ENCODE data around the gene CCL17. TPM values are rescaled to one million over a fixed set of nuclear protein-coding genes. Genes with fewer than 3 reads are reported as not detected.

CCL17 gene
- total and polyA plus RNA-seq, 2 donors from 2014 or later = 1.5 TPM; not detected in 1

DNA sequence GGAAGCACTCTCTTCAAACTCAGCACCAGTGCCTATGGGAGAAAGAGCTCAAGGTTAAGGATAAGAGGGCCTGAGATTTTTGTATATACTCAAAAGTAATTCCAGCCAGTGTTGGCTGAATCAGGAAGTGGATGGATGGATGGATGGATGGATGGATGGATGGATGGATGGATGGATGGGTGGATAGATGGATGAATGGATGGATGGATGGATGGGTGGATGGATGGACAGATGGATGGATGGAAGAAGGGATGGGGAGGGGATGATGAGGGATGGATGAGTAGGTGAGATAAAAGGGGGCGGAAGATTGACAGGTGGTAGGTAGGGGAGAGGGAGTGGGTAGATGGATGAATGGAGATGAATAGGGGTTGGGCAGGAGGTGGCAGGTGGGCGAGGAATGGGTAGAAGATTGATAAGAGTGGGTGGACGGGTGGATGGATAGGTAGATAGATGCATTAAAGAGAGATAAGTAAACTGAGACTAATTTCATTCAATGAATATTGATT, 28.2 kb upstream of the CCL17 start:
- Histone ChIP-seq H3K4me3 (ENCODE audit: low read length in 3 of 3) (no peak overlapping the region), H3K4me1 (ENCODE audit: control insufficient read depth in 2 of 3, insufficient read depth in 2 of 3, low read depth in 1 of 3, low read length in 3 of 3) (peaks cover 0 to 33% (median 27%) of the 10 kb centered on the region in 3 donors), H3K36me3 (ENCODE audit: control insufficient read depth in 2 of 3, insufficient read depth in 3 of 3, low read length in 3 of 3) (peaks cover 0 to 7% (median 0%) of the 10 kb centered on the region in 3 donors), H3K9ac (ENCODE audit: low read length in 3 of 3) (no peak overlapping the region), H3K27ac (ENCODE audit: low read depth in 2 of 2, low read length in 2 of 2) (no peak overlapping the region), H3K9me3 (ENCODE audit: control insufficient read depth in 2 of 3, insufficient read depth in 1 of 3, low read length in 3 of 3) (no peaks in the 10 kb centered on the region), H3K27me3 (ENCODE audit: control insufficient read depth, insufficient read depth, low read length) (no peaks in the 10 kb centered on the region)
- DNase-seq (no peak), FAIRE-seq (no peak)
- intact Hi-C loops (cut with DNase I) = no loop called here
- TF ChIP-seq, protein P1, sequence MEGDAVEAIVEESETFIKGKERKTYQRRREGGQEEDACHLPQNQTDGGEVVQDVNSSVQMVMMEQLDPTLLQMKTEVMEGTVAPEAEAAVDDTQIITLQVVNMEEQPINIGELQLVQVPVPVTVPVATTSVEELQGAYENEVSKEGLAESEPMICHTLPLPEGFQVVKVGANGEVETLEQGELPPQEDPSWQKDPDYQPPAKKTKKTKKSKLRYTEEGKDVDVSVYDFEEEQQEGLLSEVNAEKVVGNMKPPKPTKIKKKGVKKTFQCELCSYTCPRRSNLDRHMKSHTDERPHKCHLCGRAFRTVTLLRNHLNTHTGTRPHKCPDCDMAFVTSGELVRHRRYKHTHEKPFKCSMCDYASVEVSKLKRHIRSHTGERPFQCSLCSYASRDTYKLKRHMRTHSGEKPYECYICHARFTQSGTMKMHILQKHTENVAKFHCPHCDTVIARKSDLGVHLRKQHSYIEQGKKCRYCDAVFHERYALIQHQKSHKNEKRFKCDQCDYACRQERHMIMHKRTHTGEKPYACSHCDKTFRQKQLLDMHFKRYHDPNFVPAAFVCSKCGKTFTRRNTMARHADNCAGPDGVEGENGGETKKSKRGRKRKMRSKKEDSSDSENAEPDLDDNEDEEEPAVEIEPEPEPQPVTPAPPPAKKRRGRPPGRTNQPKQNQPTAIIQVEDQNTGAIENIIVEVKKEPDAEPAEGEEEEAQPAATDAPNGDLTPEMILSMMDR (IDR thresholded peaks at IDR 0.05; ENCODE audit: borderline replicate concordance, extremely low read depth, insufficient read depth) = no peak

DNA sequence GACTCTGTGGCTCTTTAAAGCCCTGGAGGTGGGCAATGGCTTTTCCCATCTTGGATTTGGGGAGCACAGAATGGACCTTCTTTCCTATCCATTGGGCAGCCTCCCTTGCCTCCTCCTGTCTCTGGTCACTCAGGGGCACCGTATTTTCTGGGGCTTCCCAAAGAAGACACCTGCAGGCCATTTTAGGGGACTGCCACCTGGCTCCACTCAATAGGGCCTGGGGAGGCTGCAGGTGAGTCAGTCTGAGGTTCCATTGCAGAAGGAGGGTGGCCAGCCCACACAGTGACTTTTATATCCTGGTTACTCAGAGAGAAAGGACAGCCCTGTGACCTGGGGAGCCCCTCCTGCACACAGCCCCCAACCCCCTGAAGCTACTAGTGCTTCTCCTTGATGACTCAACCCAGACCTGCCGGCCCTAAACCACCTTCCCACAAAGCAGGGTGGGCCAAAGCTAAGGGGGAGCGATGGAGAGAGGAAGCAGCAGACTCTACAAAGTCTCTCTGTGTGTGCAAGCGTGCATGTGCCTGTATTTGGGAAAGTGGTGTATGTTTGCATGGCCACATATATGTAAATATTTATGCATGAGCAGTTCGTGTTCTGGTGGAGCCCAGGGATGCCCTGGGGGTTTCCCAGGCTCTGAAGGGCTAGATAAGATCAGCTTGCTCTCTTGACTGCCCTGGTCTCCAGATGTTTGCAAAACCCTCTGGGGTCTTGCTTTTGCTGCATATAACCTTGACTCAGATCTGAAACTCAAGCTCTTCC, 27.3 kb upstream of the CCL17 start:
- Histone ChIP-seq H3K27me3 (ENCODE audit: control insufficient read depth, insufficient read depth, low read length) (no peaks in the 10 kb centered on the region), H3K9me3 (ENCODE audit: control insufficient read depth in 2 of 3, insufficient read depth in 1 of 3, low read length in 3 of 3) (no peaks in the 10 kb centered on the region), H3K9ac (ENCODE audit: low read length in 3 of 3) (no peak overlapping the region), H3K4me1 (ENCODE audit: control insufficient read depth in 2 of 3, insufficient read depth in 2 of 3, low read depth in 1 of 3, low read length in 3 of 3) (peaks cover 0 to 27% (median 20%) of the 10 kb centered on the region in 3 donors), H3K36me3 (ENCODE audit: control insufficient read depth in 2 of 3, insufficient read depth in 3 of 3, low read length in 3 of 3) (peaks cover 0 to 7% (median 2%) of the 10 kb centered on the region in 3 donors), H3K27ac (ENCODE audit: low read depth in 2 of 2, low read length in 2 of 2) (no peak overlapping the region), H3K4me3 (ENCODE audit: low read length in 3 of 3) (no peak overlapping the region)
- TF ChIP-seq, protein P1 (IDR thresholded peaks at IDR 0.05; ENCODE audit: borderline replicate concordance, extremely low read depth, insufficient read depth) = no peak
- DNase-seq = peak in 2 of 5 donors; percentile 37 to 48
- intact Hi-C loops (cut with DNase I) = no loop called here
- FAIRE-seq = no peak

DNA sequence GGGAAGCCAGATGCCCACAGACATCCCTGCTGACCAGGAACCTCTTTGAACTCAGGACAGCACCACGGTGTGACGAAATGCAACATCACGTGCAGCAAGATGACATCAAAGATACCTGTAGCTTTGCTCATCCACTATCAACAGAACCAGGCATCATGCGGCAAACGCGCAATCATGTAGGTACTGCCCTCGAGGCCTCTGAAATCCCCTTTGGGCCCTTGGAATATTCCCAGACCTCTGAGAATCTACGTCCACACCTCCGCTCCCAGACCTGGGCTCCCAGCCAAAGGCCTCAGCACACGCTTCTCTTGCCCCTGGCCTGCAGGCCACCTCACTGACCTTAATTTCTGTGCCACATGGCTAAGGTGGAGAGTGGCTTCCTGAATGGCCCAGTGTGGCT, 25.0 kb upstream of the CCL17 start:
- Histone ChIP-seq H3K27ac (ENCODE audit: low read depth in 2 of 2, low read length in 2 of 2) (peak overlapping the region in 1 of 2 donors; percentile 11), H3K27me3 (ENCODE audit: control insufficient read depth, insufficient read depth, low read length) (no peaks in the 10 kb centered on the region), H3K4me3 (ENCODE audit: low read length in 3 of 3) (no peak overlapping the region), H3K4me1 (ENCODE audit: control insufficient read depth in 2 of 3, insufficient read depth in 2 of 3, low read depth in 1 of 3, low read length in 3 of 3) (peaks cover 0 to 18% (median 14%) of the 10 kb centered on the region in 3 donors), H3K9ac (ENCODE audit: low read length in 3 of 3) (no peak overlapping the region), H3K9me3 (ENCODE audit: control insufficient read depth in 2 of 3, insufficient read depth in 1 of 3, low read length in 3 of 3) (no peaks in the 10 kb centered on the region), H3K36me3 (ENCODE audit: control insufficient read depth in 2 of 3, insufficient read depth in 3 of 3, low read length in 3 of 3) (peaks cover 0 to 7% (median 2%) of the 10 kb centered on the region in 3 donors)
- TF ChIP-seq, protein P1 (IDR thresholded peaks at IDR 0.05; ENCODE audit: borderline replicate concordance, extremely low read depth, insufficient read depth) = no peak
- intact Hi-C loops (cut with DNase I) = no loop called here
- FAIRE-seq (no peak), DNase-seq (peak in 1 of 5 donors; percentile 82)

Measured in kidney (tissue), 14 donors.